Upper lobe of left lung (tissue), 6 donors: ENCODE data around the gene LRRC8E. TPM values are rescaled to one million over a fixed set of nuclear protein-coding genes. Genes with fewer than 3 reads are reported as not detected.

Source experiments
- ATAC-seq, 2 donors: fragments of 200-7000 bp; cut with Tn5 transposase; one replicate each; pipeline ENCODE4 v1.9.1; 2022; ENCODE audit warnings: mild to moderate bottlenecking in 2 of 2, moderate library complexity in 2 of 2; ENCODE audit not compliant: low FRiP score in 2 of 2
- DNase-seq, 2 donors: peaks; one replicate each; pipeline ENCODE4 v3.0.0-alpha.2; 2019 to 2020
- H3K27ac ChIP-seq, 4 donors: fragments of 200-600 bp; sonication (generic); one replicate each; pipeline ENCODE4 v1.5.1; 2016 to 2019
- H3K27me3 ChIP-seq, 4 donors: fragments of 200-600 bp; sonication (generic); one replicate each; pipeline ENCODE4 v1.5.1; 2017 to 2019
- H3K36me3 ChIP-seq, 4 donors: fragments of 200-600 bp; sonication (generic); one replicate each; pipeline ENCODE4 v1.5.1; 2016 to 2019
- H3K4me1 ChIP-seq, 4 donors: fragments of 200-600 bp; sonication (generic); one replicate each; pipeline ENCODE4 v1.5.1; 2018 to 2019
- H3K4me3 ChIP-seq, 4 donors: fragments of 200-600 bp; sonication (generic); one replicate each; pipeline ENCODE4 v1.5.1; 2017 to 2019; ENCODE audit warnings: mild to moderate bottlenecking in 2 of 4, moderate library complexity in 1 of 4
- H3K9me3 ChIP-seq, 4 donors: fragments of 200-600 bp; sonication (generic); one replicate each; pipeline ENCODE4 v1.5.1; 2018 to 2019
- CTCF ChIP-seq, 6 experiments: fragments of 450-650 bp in 4 of 6; fragments of 200-600 bp in 2 of 6; sonication (generic) in 2 of 6; IDR thresholded peaks; one replicate each; pipeline ENCODE4 v1.5.1; 2016 to 2019; ENCODE audit warnings: antibody characterized with exemption in 6 of 6
- EP300 ChIP-seq, 4 donors: sonication (generic); formaldehyde crosslinking; IDR thresholded peaks; one replicate each; pipeline ENCODE4 v1.5.1; 2017; ENCODE audit warnings: antibody characterized with exemption in 4 of 4, control low read depth in 2 of 4
- POLR2A ChIP-seq, 4 donors: fragments of 450-650 bp; IDR thresholded peaks; one replicate each; pipeline ENCODE4 v1.5.1; 2016 to 2017; ENCODE audit warnings: antibody characterized with exemption in 4 of 4, mild to moderate bottlenecking in 2 of 4
- POLR2AphosphoS5 ChIP-seq, 2 donors: sonication (generic); formaldehyde crosslinking; IDR thresholded peaks; one replicate each; pipeline ENCODE4 v1.5.1; 2017; ENCODE audit warnings: antibody characterized with exemption in 2 of 2
- WGBS, 2 donors: methylation state at CpG; one replicate each; pipeline ENCODE4 v1.1.5; 2017 to 2018; 5-methylcytosine and 5-hydroxymethylcytosine counted together
- total RNA-seq, 6 donors: library from RNA; depleted of rRNA in 4 of 6; stranded (reverse); fragments of >200 nt in 4 of 6; gene quantifications; one replicate each; pipeline versions ENCODE4 v1.1.0 to v1.2.1, GENCODE V29; 2016 to 2021
- donor health status: DM: no; HTN: no; CAD: no; lungs with moderate emphysema.
- donor health status: DM: no; HTN: yes; CAD: no; lungs with severe emphysema.

The LRRC8E gene
- total RNA-seq, 6 donors from 2014 or later, result 1.0 to 11.7 (median 6.9) TPM

- H3K4me1 ChIP-seq, result peaks cover 22 to 40% (median 28%) of the 10 kb centered on the region in 4 donors
- TF ChIP-seq POLR2A (IDR thresholded peaks at IDR 0.05) (no peak), POLR2AphosphoS5 (IDR thresholded peaks at IDR 0.05) (no peak), CTCF (IDR thresholded peaks at IDR 0.05) (no peak)
- 67% methylated on average over 12 of the region's 12 CpGs for WGBS, 2 donors
- no peaks in the 10 kb centered on the region for H3K9me3 ChIP-seq
- H3K4me3 ChIP-seq, result no peak overlapping the region
- H3K27ac ChIP-seq, result no peak overlapping the region
- ATAC-seq (no peak), DNase-seq (no peak)
- H3K36me3 ChIP-seq, result peaks cover 26 to 44% (median 43%) of the 10 kb centered on the region in 4 donors
- H3K27me3 ChIP-seq, result peaks cover 0 to 37% (median 27%) of the 10 kb centered on the region in 4 donors
Observed at GRCh38 chr19:7914099-7914498, 25.8 kb downstream of the LRRC8E start.

GRCh38 chr19:7914598-7915045, 26.3 kb downstream of the LRRC8E start, which contains the start of gene TGFBR3L:
TSS of gene TGFBR3L (plus strand) at chr19:7914830.
- H3K27ac ChIP-seq, result no peak within 1 kb of the TSS
- H3K9me3 ChIP-seq, result no peaks in the 10 kb centered on the region
- peaks cover 25 to 45% (median 31%) of the 10 kb centered on the region in 4 donors for H3K4me1 ChIP-seq
- no peak within 1 kb of the TSS for H3K4me3 ChIP-seq
- peaks cover 0 to 39% (median 27%) of the 10 kb centered on the region in 4 donors for H3K27me3 ChIP-seq
- ATAC-seq (no peak), DNase-seq (peak in 1 of 2 donors; percentile 69)
- no peak for TF ChIP-seq CTCF (IDR thresholded peaks at IDR 0.05)
- no peak for TF ChIP-seq POLR2AphosphoS5 (IDR thresholded peaks at IDR 0.05)
- no peak for TF ChIP-seq EP300 (IDR thresholded peaks at IDR 0.05)
- TF ChIP-seq POLR2A (IDR thresholded peaks at IDR 0.05), result no peak
- WGBS, 2 donors, result 70 to 75% methylated on average over 5 to 12 of the region's 12 CpGs
- H3K36me3 ChIP-seq, result peaks cover 26 to 39% (median 38%) of the 10 kb centered on the region in 4 donors

GRCh38 chr19:7915250-7916102, 27.2 kb downstream of the LRRC8E start:
- Histone ChIP-seq H3K27ac (no peak overlapping the region), H3K36me3 (peaks cover 21 to 30% (median 30%) of the 10 kb centered on the region in 4 donors), H3K4me3 (peak overlapping the region in 2 of 4 donors; percentile 38 to 49), H3K9me3 (no peaks in the 10 kb centered on the region), H3K27me3 (peaks cover 0 to 39% (median 27%) of the 10 kb centered on the region in 4 donors), H3K4me1 (peaks cover 29 to 51% (median 35%) of the 10 kb centered on the region in 4 donors)
- WGBS, 2 donors, result 39 to 53% methylated on average over 15 to 21 of the region's 24 CpGs
- ATAC-seq, result no peak
- DNase-seq, result peak in 1 of 2 donors; percentile 15
- TF ChIP-seq EP300 (IDR thresholded peaks at IDR 0.05) (no peak), POLR2A (IDR thresholded peaks at IDR 0.05) (no peak), CTCF (IDR thresholded peaks at IDR 0.05) (no peak), POLR2AphosphoS5 (IDR thresholded peaks at IDR 0.05) (no peak)

- peaks cover 0 to 39% (median 27%) of the 10 kb centered on the region in 4 donors for H3K27me3 ChIP-seq
- DNase-seq (peak in 1 of 2 donors; percentile 93), ATAC-seq (no peak)
- H3K9me3 ChIP-seq, result no peaks in the 10 kb centered on the region
- H3K4me1 ChIP-seq, result peaks cover 33 to 56% (median 38%) of the 10 kb centered on the region in 4 donors
- H3K4me3 ChIP-seq, result peak overlapping the region in 3 of 4 donors; percentile 38 to 49 (median 38)
- TF ChIP-seq POLR2A (IDR thresholded peaks at IDR 0.05), result no peak
- no peak for TF ChIP-seq POLR2AphosphoS5 (IDR thresholded peaks at IDR 0.05)
- TF ChIP-seq EP300 (IDR thresholded peaks at IDR 0.05), result no peak
- no peak for TF ChIP-seq CTCF (IDR thresholded peaks at IDR 0.05)
- peaks cover 12 to 22% (median 21%) of the 10 kb centered on the region in 4 donors for H3K36me3 ChIP-seq
- WGBS, 2 donors, result 1 to 4% methylated on average over 9 to 68 of the region's 104 CpGs
- H3K27ac ChIP-seq, result peak overlapping the region in 1 of 4 donors; percentile 11
Observed at GRCh38 chr19:7916103-7916954, 28.0 kb downstream of the LRRC8E start.
